HCT116 (cell line): Measurements from ENCODE around the gene LRRC14B. TPM values are rescaled to one million over a fixed set of nuclear protein-coding genes. Genes with fewer than 3 reads are reported as not detected.

Experiments
- ATAC-seq: fragments of 200-7000 bp; cut with Tn5 transposase; 2 replicates; pipeline ENCODE4 v1.9.1; 2020; ENCODE audit warnings: mild to moderate bottlenecking, moderate library complexity
- Bru-seq: library from RNA; stranded (reverse); fragments of 400-500 nt; gene quantifications from one replicate; lab custom pipeline; 2021; lab: Mats Ljungman, UMichigan
- BruChase-seq, 2 experiments: library from RNA; stranded (reverse); fragments of 400-500 nt; gene quantifications; one replicate each; lab custom pipeline; 2021; lab: Mats Ljungman, UMichigan
- BruUV-seq: library from RNA; stranded (reverse); fragments of 400-500 nt; replicated peaks from 2 replicates; lab custom pipeline; 2021; lab: Mats Ljungman, UMichigan
- CTCF ChIA-PET: fragments of 300-600 bp; sonication (Branson Sonifier 250); formaldehyde crosslinking; loops from one replicate; lab custom pipeline; 2021; ENCODE audit warnings: antibody characterized with exemption; lab: Charles Lee
- POLR2A ChIA-PET: fragments of 300-600, 350-600 bp; sonication (Branson Sonifier 250); formaldehyde crosslinking; loops from one replicate; lab custom pipeline; 2021; ENCODE audit warnings: antibody characterized with exemption; lab: Charles Lee
- RAD21 ChIA-PET, 2 experiments: fragments of 300-600 bp; sonication (Branson Sonifier 250); formaldehyde crosslinking; loops; one replicate each; lab custom pipeline; 2023; ENCODE audit warnings: low total read pairs in 2 of 2; ENCODE audit not compliant: uncharacterized antibody in 2 of 2, unreplicated experiment in 2 of 2, low non-redundant PET in 1 of 2; lab: Charles Lee
- DNase-seq: peaks from one replicate; pipeline ENCODE4 v3.0.0-alpha.2; 2010; ENCODE audit warnings: low read depth, low spot score
- H2AFZ ChIP-seq: fragments of 200-600 bp; shearing (Covaris generic), sonication (generic); 2 replicates; pipeline ENCODE4 v1.6.1; 2017; ENCODE audit warnings: low read depth, mixed run types, mixed read lengths, antibody characterized with exemption, low read length; ENCODE audit not compliant: poor library complexity, severe bottlenecking
- H3K27ac ChIP-seq: 2 replicates; pipeline ENCODE4 v1.5.1; 2012; ENCODE audit warnings: low read depth, low read length
- H3K27me3 ChIP-seq: fragments of 200-600 bp; sonication (generic); 2 replicates; pipeline ENCODE4 v1.6.1; 2016; ENCODE audit warnings: mixed run types, low read length, mixed read lengths; ENCODE audit not compliant: insufficient read depth
- H3K36me3 ChIP-seq, 2 experiments: fragments of 200-500 bp in 1 of 2; fragments of 200-600 bp in 1 of 2; sonication (Bioruptor generic) in 1 of 2; sonication (generic) in 1 of 2; 2 replicates each; pipeline versions ENCODE4 v1.5.1 to v1.6.1; 2014 to 2016; ENCODE audit warnings: low read length in 2 of 2, inconsistent platforms in 1 of 2, mixed read lengths in 1 of 2, mixed run types in 1 of 2; ENCODE audit not compliant: insufficient read depth in 2 of 2, control insufficient read depth in 1 of 2
- H3K4me1 ChIP-seq, 2 experiments: fragments of 200-600 bp in 1 of 2; sonication (generic) in 1 of 2; 2 replicates each; pipeline versions ENCODE4 v1.5.1 to v1.6.1; 2012 to 2017; ENCODE audit warnings: low read length in 2 of 2, inconsistent platforms in 1 of 2, mild to moderate bottlenecking in 1 of 2, mixed read lengths in 1 of 2, mixed run types in 1 of 2, moderate library complexity in 1 of 2; ENCODE audit not compliant: insufficient read depth in 2 of 2, control insufficient read depth in 1 of 2
- H3K4me2 ChIP-seq: fragments of 200-600 bp; sonication (generic); 2 replicates; pipeline ENCODE4 v1.6.1; 2017; ENCODE audit warnings: mixed run types, low read length, mixed read lengths
- H3K4me3 ChIP-seq, 2 experiments: fragments of 200-600 bp in 1 of 2; sonication (generic) in 1 of 2; replicated peaks in 1 of 2; 2 replicates each; pipeline ENCODE4 v1.5.1; 2011 to 2016; ENCODE audit warnings: low read length in 2 of 2, control low read depth in 1 of 2, low read depth in 1 of 2, mild to moderate bottlenecking in 1 of 2, mixed read lengths in 1 of 2, mixed run types in 1 of 2
- H3K79me2 ChIP-seq: fragments of 200-600 bp; sonication (generic); 2 replicates; pipeline ENCODE4 v1.6.1; 2017; ENCODE audit warnings: mild to moderate bottlenecking, mixed run types, low read length, moderate library complexity, mixed read lengths; ENCODE audit not compliant: insufficient read depth
- H3K9ac ChIP-seq: fragments of 200-600 bp; sonication (generic); 2 replicates; pipeline ENCODE4 v1.6.1; 2016; ENCODE audit warnings: low read length, mixed read lengths
- H3K9me2 ChIP-seq: fragments of 200-600 bp; sonication (generic), shearing (Covaris generic); 2 replicates; pipeline ENCODE4 v1.6.1; 2017; ENCODE audit warnings: mixed run types, mild to moderate bottlenecking, moderate library complexity; ENCODE audit not compliant: insufficient read depth
- H3K9me3 ChIP-seq, 2 experiments: fragments of 200-500 bp in 1 of 2; fragments of 200-600 bp in 1 of 2; sonication (Bioruptor generic) in 1 of 2; sonication (generic) in 1 of 2; 2 replicates each; pipeline ENCODE4 v1.6.1; 2014 to 2017; ENCODE audit warnings: low read length in 2 of 2, mixed read lengths in 2 of 2, inconsistent platforms in 1 of 2, low read depth in 1 of 2, mild to moderate bottlenecking in 1 of 2, mixed run types in 1 of 2, moderate library complexity in 1 of 2; ENCODE audit not compliant: control insufficient read depth in 1 of 2, insufficient read depth in 1 of 2
- H4K20me1 ChIP-seq: fragments of 200-600 bp; sonication (generic), shearing (Covaris generic); 2 replicates; pipeline ENCODE4 v1.6.1; 2017; ENCODE audit warnings: mixed run types, mild to moderate bottlenecking, moderate library complexity; ENCODE audit not compliant: insufficient read depth
- CEBPB ChIP-seq: IDR thresholded peaks from 2 replicates; pipeline ENCODE4 v1.6.1; 2012; ENCODE audit warnings: low read depth
- CTCF ChIP-seq, 3 experiments: fragments of 200-600 bp in 1 of 3; sonication (generic) in 1 of 3; IDR thresholded peaks in 2 of 3; conservative IDR thresholded peaks in 1 of 3; 2 replicates each; pipeline ENCODE4 v1.5.1; 2012 to 2017; ENCODE audit warnings: low read depth in 2 of 3, low read length in 2 of 3, antibody characterized with exemption in 1 of 3, borderline replicate concordance in 1 of 3, control low read depth in 1 of 3, mild to moderate bottlenecking in 1 of 3, mixed read lengths in 1 of 3, mixed run types in 1 of 3, moderate library complexity in 1 of 3; ENCODE audit not compliant: insufficient read depth in 1 of 3
- ELF1 ChIP-seq: IDR thresholded peaks from 2 replicates; pipeline ENCODE4 v1.6.1; 2012; ENCODE audit warnings: low read depth, borderline replicate concordance
- FOSL1 ChIP-seq: IDR thresholded peaks from 2 replicates; pipeline ENCODE4 v1.6.1; 2012; ENCODE audit warnings: low read depth
- JUND ChIP-seq: IDR thresholded peaks from 2 replicates; pipeline ENCODE4 v1.6.1; 2012
- POLR2A ChIP-seq: IDR thresholded peaks from 2 replicates; pipeline ENCODE4 v1.7.0; 2011; ENCODE audit warnings: borderline replicate concordance; ENCODE audit not compliant: insufficient read depth, insufficient read length; ENCODE audit errors: extremely low read depth
- REST ChIP-seq: IDR thresholded peaks from 2 replicates; pipeline ENCODE4 v1.6.1; 2012; ENCODE audit warnings: low read depth
- SIN3A ChIP-seq: IDR thresholded peaks from 2 replicates; pipeline ENCODE4 v1.6.1; 2012; ENCODE audit warnings: low read depth
- ZBTB33 ChIP-seq: IDR thresholded peaks from 2 replicates; pipeline ENCODE4 v1.6.1; 2011; ENCODE audit warnings: mild to moderate bottlenecking, low read length, moderate library complexity; ENCODE audit not compliant: insufficient replicate concordance; ENCODE audit errors: extremely low read depth
- ZNF274 ChIP-seq: fragments of 200-500 bp; sonication (Bioruptor generic); IDR thresholded peaks from 2 replicates; pipeline ENCODE4 v1.6.1; 2014; ENCODE audit warnings: mild to moderate bottlenecking, low read depth, low read length, inconsistent platforms
- intact Hi-C: fragments of 100-400 bp; cut with micrococcal nuclease; formaldehyde crosslinking; loops from 2 replicates; pipeline ENCODE4 v1.10.0; 2022
- long read RNA-seq: library from polyadenylated mRNA; unstranded; transcript quantifications from one replicate; pipeline ENCODE4 v2.0.0, GENCODE V29; 2021; ENCODE audit not compliant: unreplicated experiment
- polyA plus RNA-seq: library from polyadenylated mRNA; unstranded; fragments of >200 nt; gene quantifications from 2 replicates; pipeline ENCODE4 v1.2.1, GENCODE V29; 2012; ENCODE audit warnings: missing spikeins
- total RNA-seq: library from RNA; stranded (reverse); gene quantifications from one replicate; pipeline ENCODE4 v1.2.1, GENCODE V29; 2021; ENCODE audit not compliant: unreplicated experiment

LRRC14B gene
- total RNA-seq (not detected), Bru-seq, nascent RNA (not detected), BruChase-seq, experiment 1, labeled RNA remaining after a 6-hour chase (not detected), BruChase-seq, experiment 2, labeled RNA remaining after a 2-hour chase (not detected)
- 0.05 TPM in 1 of 2 replicates, not detected in the other for polyA plus RNA-seq
- long read RNA-seq, result 0 reads

GRCh38 chr5:191036-191948 lies at the start of gene LRRC14B:
Gene LRRC14B, plus strand, starts transcription at chr5:191495. Its CDS starts 44 bp downstream, at chr5:191539.
- intact Hi-C loops, result no loop called here
- no peak within 1 kb of the TSS for H3K4me2 ChIP-seq
- H2AFZ ChIP-seq, result no peak within 1 kb of the TSS
- no peaks in the 10 kb centered on the region for H3K9me2 ChIP-seq
- no peaks in the 10 kb centered on the region for H3K79me2 ChIP-seq
- no peaks in the 10 kb centered on the region for H3K9me3 ChIP-seq
- H3K27me3 ChIP-seq, result no peaks in the 10 kb centered on the region
- no peak within 1 kb of the TSS for H3K9ac ChIP-seq
- BruUV-seq, result no TSS peak
- ATAC-seq (no peak), DNase-seq (no peak)
- TF ChIP-seq POLR2A (no peak), ELF1 (no peak)
- H3K27ac ChIP-seq, result no peak within 1 kb of the TSS
- H3K4me1 ChIP-seq, result peaks cover 5 to 10% of the 10 kb centered on the region in 2 experiments
- H4K20me1 ChIP-seq, result no peaks in the 10 kb centered on the region
- ChIA-PET CTCF (interaction anchor here (0.8 kb wide), 1 partner anchor 125 kb away, joined by 3 read pairs; no protein-coding TSS in a partner anchor), POLR2A (no interaction called here), RAD21 (no interaction called here)
- no peaks in the 10 kb centered on the region for H3K36me3 ChIP-seq
- H3K4me3 ChIP-seq, result no peak within 1 kb of the TSS

- no peak overlapping the region for H3K27ac ChIP-seq
- no peak overlapping the region for H3K4me3 ChIP-seq
- intact Hi-C loops, result no loop called here
- H3K9me2 ChIP-seq, result no peaks in the 10 kb centered on the region
- ChIA-PET CTCF (no interaction called here), POLR2A (no interaction called here), RAD21 (no interaction called here)
- no TSS peak for BruUV-seq
- no peaks in the 10 kb centered on the region for H3K79me2 ChIP-seq
- H2AFZ ChIP-seq, result no peak overlapping the region
- H3K27me3 ChIP-seq, result no peaks in the 10 kb centered on the region
- ATAC-seq (no peak), DNase-seq (no peak)
- no peaks in the 10 kb centered on the region for H3K36me3 ChIP-seq
- no peak overlapping the region for H3K9ac ChIP-seq
- H3K4me1 ChIP-seq, result no peaks in the 10 kb centered on the region
- no peak overlapping the region for H3K4me2 ChIP-seq
- H3K9me3 ChIP-seq, result no peaks in the 10 kb centered on the region; a peak in 1 of 4 replicates
- no peaks in the 10 kb centered on the region for H4K20me1 ChIP-seq
- TF ChIP-seq ZNF274 (no peak), CTCF (IDR thresholded peaks at IDR 0.05 in 2 of 3, conservative IDR thresholded peaks at IDR 0.05 in 1 of 3; ENCODE audit: borderline replicate concordance in 1 of 3, insufficient read depth in 1 of 3, low read depth in 2 of 3, low read length in 2 of 3) (no peak), ZBTB33 (no peak), FOSL1 (no peak), SIN3A (no peak), CEBPB (no peak), REST (no peak), JUND (no peak)
These were observed 49.5 kb upstream of the LRRC14B start for GRCh38 chr5:141761-142160.
